ENCODE data around the gene HID1. TPM values are rescaled to one million over a fixed set of nuclear protein-coding genes. Genes with fewer than 3 reads are reported as not detected.

HID1 gene
- total RNA-seq, 2 donors from 2014 or later: 87.1 to 101 TPM

DNA sequence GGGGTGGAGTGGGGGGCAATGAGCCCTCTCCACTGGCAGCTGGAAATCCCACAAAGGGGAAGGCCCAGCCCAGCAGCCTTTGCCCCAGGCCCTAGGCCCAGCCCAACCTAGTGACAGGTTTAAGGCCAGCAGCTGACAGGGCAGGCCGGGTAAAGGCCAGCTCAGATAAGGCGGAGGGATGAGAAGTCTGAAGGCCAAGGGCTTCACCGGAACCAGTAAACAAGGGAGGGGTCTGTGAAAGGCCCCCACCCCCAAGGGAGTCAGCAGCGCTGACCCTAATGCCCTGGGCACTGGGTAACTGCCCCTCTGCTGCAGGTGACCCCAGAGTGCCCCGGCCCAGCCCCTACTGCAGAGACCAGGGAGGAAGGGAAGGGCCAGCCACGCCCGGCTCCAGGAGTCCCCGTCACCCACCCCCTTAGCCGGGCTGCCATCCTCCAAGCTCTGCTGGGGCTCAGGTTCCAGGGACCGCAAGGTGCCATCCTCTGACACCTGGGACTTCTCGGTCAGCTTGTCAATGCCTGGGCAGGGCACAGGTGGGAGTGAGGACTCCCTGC lies 19.3 kb downstream of the HID1 start:
- intact Hi-C loops (cut with DNase I): no loop called here
- Histone ChIP-seq H3K4me1 (replicated peaks) (no peaks in the 10 kb centered on the region), H3K27ac (no peak overlapping the region), H3K4me3 (no peak overlapping the region), H3K27me3 (replicated peaks; ENCODE audit: insufficient read depth) (no peaks in the 10 kb centered on the region), H3K9me3 (no peaks in the 10 kb centered on the region), H3K36me3 (no peaks in the 10 kb centered on the region)
- DNase-seq (ENCODE audit: low spot score): no peak
- TF ChIP-seq POLR2A (IDR thresholded peaks at IDR 0.05) (no peak), POLR2AphosphoS5 (IDR thresholded peaks at IDR 0.05) (no peak)
- TF ChIP-seq, protein P1, sequence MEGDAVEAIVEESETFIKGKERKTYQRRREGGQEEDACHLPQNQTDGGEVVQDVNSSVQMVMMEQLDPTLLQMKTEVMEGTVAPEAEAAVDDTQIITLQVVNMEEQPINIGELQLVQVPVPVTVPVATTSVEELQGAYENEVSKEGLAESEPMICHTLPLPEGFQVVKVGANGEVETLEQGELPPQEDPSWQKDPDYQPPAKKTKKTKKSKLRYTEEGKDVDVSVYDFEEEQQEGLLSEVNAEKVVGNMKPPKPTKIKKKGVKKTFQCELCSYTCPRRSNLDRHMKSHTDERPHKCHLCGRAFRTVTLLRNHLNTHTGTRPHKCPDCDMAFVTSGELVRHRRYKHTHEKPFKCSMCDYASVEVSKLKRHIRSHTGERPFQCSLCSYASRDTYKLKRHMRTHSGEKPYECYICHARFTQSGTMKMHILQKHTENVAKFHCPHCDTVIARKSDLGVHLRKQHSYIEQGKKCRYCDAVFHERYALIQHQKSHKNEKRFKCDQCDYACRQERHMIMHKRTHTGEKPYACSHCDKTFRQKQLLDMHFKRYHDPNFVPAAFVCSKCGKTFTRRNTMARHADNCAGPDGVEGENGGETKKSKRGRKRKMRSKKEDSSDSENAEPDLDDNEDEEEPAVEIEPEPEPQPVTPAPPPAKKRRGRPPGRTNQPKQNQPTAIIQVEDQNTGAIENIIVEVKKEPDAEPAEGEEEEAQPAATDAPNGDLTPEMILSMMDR (IDR thresholded peaks at IDR 0.05): no peak
- WGBS: 80% methylated on average over 11 of the region's 11 CpGs

DNA sequence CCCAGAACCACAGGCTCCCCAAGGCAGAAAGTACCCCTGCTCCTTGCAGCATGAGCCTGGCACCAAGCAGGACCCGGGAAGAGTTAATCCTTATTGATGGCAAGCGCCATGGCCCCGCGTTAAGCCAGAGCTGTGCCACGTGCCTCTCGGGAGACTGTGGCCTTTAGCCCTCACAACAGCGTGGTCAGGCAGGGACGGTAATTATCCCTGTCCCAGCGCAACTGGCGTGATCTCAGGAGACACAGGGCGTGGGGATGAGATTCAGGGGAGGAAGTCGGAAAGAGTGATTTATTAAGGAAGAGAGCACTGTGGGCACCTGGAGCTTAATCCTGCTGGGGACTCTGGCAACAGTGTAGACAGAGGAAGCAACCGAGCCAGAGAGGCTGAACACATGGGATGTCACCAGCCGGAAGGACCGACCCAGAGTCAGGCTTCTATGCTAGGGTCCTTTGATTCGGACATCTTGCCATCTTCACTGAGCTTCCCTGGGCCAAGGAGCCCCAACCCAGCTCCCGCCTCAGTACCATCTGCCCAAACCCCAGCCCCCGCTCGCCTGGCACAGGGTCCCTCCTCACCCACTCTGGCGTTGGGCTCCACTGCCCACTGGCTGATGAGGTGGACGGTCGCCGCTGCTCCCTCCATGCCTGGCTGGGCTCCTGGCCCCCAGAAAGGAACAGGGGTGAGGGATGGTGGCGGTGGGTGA lies 20.0 kb downstream of the HID1 start:
- H3K9me3 ChIP-seq: no peaks in the 10 kb centered on the region
- no peak overlapping the region for H3K4me3 ChIP-seq
- no peak overlapping the region for H3K27ac ChIP-seq
- TF ChIP-seq POLR2A (IDR thresholded peaks at IDR 0.05) (no peak), POLR2AphosphoS5 (IDR thresholded peaks at IDR 0.05) (no peak)
- TF ChIP-seq, protein P1 (IDR thresholded peaks at IDR 0.05): no peak
- intact Hi-C loops (cut with DNase I): no loop called here
- H3K27me3 ChIP-seq (replicated peaks; ENCODE audit: insufficient read depth): no peaks in the 10 kb centered on the region
- H3K4me1 ChIP-seq (replicated peaks): no peaks in the 10 kb centered on the region
- WGBS: 78% methylated on average over 24 of the region's 24 CpGs
- H3K36me3 ChIP-seq: no peaks in the 10 kb centered on the region
- DNase-seq (ENCODE audit: low spot score): no peak

GRCh38 chr17:74951680-74952421 lies 20.7 kb downstream of the HID1 start:
- Histone ChIP-seq H3K27me3 (replicated peaks; ENCODE audit: insufficient read depth) (no peaks in the 10 kb centered on the region), H3K36me3 (no peaks in the 10 kb centered on the region), H3K4me1 (replicated peaks) (no peaks in the 10 kb centered on the region), H3K4me3 (no peak overlapping the region), H3K27ac (no peak overlapping the region), H3K9me3 (no peaks in the 10 kb centered on the region)
- 70% methylated on average over 30 of the region's 32 CpGs for WGBS
- TF ChIP-seq POLR2AphosphoS5 (IDR thresholded peaks at IDR 0.05) (no peak), POLR2A (IDR thresholded peaks at IDR 0.05) (no peak)
- TF ChIP-seq, protein P1 (IDR thresholded peaks at IDR 0.05): no peak
- intact Hi-C loops (cut with DNase I): no loop called here
- DNase-seq (ENCODE audit: low spot score): no peak

- DNase-seq (ENCODE audit: low spot score): no peak
- no peaks in the 10 kb centered on the region for H3K9me3 ChIP-seq
- H3K27me3 ChIP-seq (replicated peaks; ENCODE audit: insufficient read depth): no peaks in the 10 kb centered on the region
- TF ChIP-seq POLR2AphosphoS5 (IDR thresholded peaks at IDR 0.05): no peak
- TF ChIP-seq, protein P1 (IDR thresholded peaks at IDR 0.05): no peak
- TF ChIP-seq POLR2A (IDR thresholded peaks at IDR 0.05): no peak
- no peak overlapping the region for H3K4me3 ChIP-seq
- no peaks in the 10 kb centered on the region for H3K4me1 ChIP-seq (replicated peaks)
- H3K36me3 ChIP-seq: no peaks in the 10 kb centered on the region
- H3K27ac ChIP-seq: no peak overlapping the region
- intact Hi-C loops (cut with DNase I): no loop called here
- WGBS: 69% methylated on average over 3 of the region's 3 CpGs
These were observed 21.5 kb downstream of the HID1 start for GRCh38 chr17:74951065-74951464.
